ENCODE data around the gene TDRD3. TPM values are rescaled to one million over a fixed set of nuclear protein-coding genes. Genes with fewer than 3 reads are reported as not detected.

The TDRD3 gene
- total RNA-seq, 1 experiment from 2014 or later, result 10.8 TPM

DNA sequence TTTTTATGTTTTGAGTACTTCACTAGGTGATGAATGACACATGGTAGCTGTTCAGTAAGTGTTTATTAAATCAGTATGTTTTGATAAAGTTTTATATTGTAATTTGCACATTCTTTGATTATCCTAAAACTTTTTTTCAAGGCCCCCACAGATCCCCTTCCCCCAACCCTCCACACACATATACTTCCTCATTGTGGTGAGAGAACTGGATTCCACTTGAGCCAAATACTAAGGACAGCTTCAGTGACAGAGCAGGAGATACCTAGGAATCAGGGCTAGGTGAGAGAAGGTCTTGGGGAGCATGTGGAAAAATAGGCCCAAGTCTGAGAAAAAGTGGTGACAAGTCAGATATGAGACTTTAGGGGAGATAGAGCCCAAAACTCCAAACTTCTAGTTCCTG, 174.6 kb downstream of the TDRD3 start:
- no peak overlapping the region for H3K4me3 ChIP-seq (ENCODE audit: low read depth in 2 of 2, low read length in 2 of 2)
- POLR2A ChIA-PET, result no interaction called here
- intact Hi-C loops (cut with micrococcal nuclease; ENCODE audit: unreplicated experiment), result no loop called here
- CTCF ChIA-PET, result no interaction called here
- BruUV-seq (replicated peaks), result no TSS peak
- DNase-seq (ENCODE audit: low read depth, low spot score) (no peak), ATAC-seq (no peak)
- no peaks in the 10 kb centered on the region for H3K9me3 ChIP-seq (ENCODE audit: control insufficient read depth, insufficient read depth, low read depth, low read length)
- in situ Hi-C loops (cut with HindIII; ENCODE audit: low pct_unique_long_range_greater_than_20kb, low sequenced_read_pairs), result no loop called here
- H3K27ac ChIP-seq (ENCODE audit: low read length), result no peak overlapping the region
- TF ChIP-seq SIN3A (IDR thresholded peaks at IDR 0.05; ENCODE audit: borderline replicate concordance, insufficient read depth, low read depth, low read length) (no peak), CTCF (IDR thresholded peaks at IDR 0.05) (no peak), POLR2AphosphoS5 (IDR thresholded peaks at IDR 0.05; ENCODE audit: low read depth, low read length) (no peak), TCF7L2 (IDR thresholded peaks at IDR 0.05; ENCODE audit: low read depth, low read length) (no peak)
- TF ChIP-seq, protein P1, sequence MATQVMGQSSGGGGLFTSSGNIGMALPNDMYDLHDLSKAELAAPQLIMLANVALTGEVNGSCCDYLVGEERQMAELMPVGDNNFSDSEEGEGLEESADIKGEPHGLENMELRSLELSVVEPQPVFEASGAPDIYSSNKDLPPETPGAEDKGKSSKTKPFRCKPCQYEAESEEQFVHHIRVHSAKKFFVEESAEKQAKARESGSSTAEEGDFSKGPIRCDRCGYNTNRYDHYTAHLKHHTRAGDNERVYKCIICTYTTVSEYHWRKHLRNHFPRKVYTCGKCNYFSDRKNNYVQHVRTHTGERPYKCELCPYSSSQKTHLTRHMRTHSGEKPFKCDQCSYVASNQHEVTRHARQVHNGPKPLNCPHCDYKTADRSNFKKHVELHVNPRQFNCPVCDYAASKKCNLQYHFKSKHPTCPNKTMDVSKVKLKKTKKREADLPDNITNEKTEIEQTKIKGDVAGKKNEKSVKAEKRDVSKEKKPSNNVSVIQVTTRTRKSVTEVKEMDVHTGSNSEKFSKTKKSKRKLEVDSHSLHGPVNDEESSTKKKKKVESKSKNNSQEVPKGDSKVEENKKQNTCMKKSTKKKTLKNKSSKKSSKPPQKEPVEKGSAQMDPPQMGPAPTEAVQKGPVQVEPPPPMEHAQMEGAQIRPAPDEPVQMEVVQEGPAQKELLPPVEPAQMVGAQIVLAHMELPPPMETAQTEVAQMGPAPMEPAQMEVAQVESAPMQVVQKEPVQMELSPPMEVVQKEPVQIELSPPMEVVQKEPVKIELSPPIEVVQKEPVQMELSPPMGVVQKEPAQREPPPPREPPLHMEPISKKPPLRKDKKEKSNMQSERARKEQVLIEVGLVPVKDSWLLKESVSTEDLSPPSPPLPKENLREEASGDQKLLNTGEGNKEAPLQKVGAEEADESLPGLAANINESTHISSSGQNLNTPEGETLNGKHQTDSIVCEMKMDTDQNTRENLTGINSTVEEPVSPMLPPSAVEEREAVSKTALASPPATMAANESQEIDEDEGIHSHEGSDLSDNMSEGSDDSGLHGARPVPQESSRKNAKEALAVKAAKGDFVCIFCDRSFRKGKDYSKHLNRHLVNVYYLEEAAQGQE (IDR thresholded peaks at IDR 0.05; ENCODE audit: insufficient read depth in 1 of 2, low read depth in 2 of 2, low read length in 1 of 2), result no peak
- H3K4me1 ChIP-seq (ENCODE audit: control insufficient read depth, insufficient read depth, low read length), result no peaks in the 10 kb centered on the region
- no peaks in the 10 kb centered on the region for H3K36me3 ChIP-seq (ENCODE audit: control insufficient read depth, insufficient read depth, low read length)
- H3K27me3 ChIP-seq (ENCODE audit: control insufficient read depth, insufficient read depth, low read length), result no peaks in the 10 kb centered on the region

DNA sequence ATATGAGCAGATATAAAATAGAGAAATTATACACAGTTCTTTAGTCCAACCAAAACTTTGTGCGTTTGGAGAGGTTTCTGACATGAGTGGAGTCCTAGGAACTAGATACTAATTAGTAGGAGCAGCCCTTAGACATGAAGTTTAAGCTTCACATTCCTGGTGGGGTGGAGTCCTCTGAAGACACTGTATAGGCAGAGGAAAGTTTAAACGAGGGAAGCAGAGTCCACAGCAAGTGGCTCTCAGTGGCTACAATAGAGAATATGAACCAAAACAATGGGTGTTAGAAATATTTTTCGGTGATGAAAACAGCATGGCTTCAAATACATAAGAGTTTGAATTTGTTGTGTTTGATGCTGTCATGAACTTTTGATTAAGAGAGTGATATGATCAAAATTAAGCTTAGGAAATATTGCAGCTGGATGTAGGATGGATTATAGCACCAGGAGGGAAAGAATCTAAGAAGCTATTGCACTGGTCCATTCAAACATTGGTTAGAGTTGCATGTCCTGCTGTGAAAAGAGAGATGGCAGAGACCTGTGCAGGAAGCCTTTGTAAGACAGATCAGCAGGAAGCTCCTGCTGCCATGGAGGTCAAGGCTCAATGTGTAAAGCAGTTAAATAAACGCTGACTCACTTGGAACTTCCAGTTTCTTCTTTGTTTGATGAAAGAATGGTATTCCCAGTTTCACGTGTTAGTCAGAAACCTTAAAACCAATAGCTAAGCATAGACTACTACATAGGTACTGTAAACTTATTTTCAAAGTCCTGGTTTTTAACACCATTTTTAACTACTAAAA, 175.2 kb downstream of the TDRD3 start:
- in situ Hi-C loops (cut with HindIII; ENCODE audit: low pct_unique_long_range_greater_than_20kb, low sequenced_read_pairs) (no loop called here), intact Hi-C loops (cut with micrococcal nuclease; ENCODE audit: unreplicated experiment) (no loop called here)
- Histone ChIP-seq H3K27ac (ENCODE audit: low read length) (no peak overlapping the region), H3K36me3 (ENCODE audit: control insufficient read depth, insufficient read depth, low read length) (no peaks in the 10 kb centered on the region), H3K27me3 (ENCODE audit: control insufficient read depth, insufficient read depth, low read length) (no peaks in the 10 kb centered on the region), H3K9me3 (ENCODE audit: control insufficient read depth, insufficient read depth, low read depth, low read length) (no peaks in the 10 kb centered on the region), H3K4me3 (ENCODE audit: low read depth in 2 of 2, low read length in 2 of 2) (no peak overlapping the region), H3K4me1 (ENCODE audit: control insufficient read depth, insufficient read depth, low read length) (no peaks in the 10 kb centered on the region)
- DNase-seq (ENCODE audit: low read depth, low spot score) (peak; percentile 20), ATAC-seq (0 out of 2 replicates have a peak, but pooled peaks have one; percentile 51)
- no peak for TF ChIP-seq TCF7L2 (IDR thresholded peaks at IDR 0.05; ENCODE audit: low read depth, low read length)
- CTCF ChIA-PET, result no interaction called here
- POLR2A ChIA-PET, result no interaction called here
- no TSS peak for BruUV-seq (replicated peaks)

- in situ Hi-C loops (cut with HindIII; ENCODE audit: low pct_unique_long_range_greater_than_20kb, low sequenced_read_pairs), result no loop called here
- POLR2A ChIA-PET, result no interaction called here
- no peak for ATAC-seq
Measured at GRCh38 chr13:60572855-60573254, 175.8 kb downstream of the TDRD3 start.

More at GRCh38 chr13:60572855-60573254, 175.8 kb downstream of the TDRD3 start:
- no peaks in the 10 kb centered on the region for H3K4me1 ChIP-seq (ENCODE audit: control insufficient read depth, insufficient read depth, low read length)
- CTCF ChIA-PET, result no interaction called here
- no peak for DNase-seq (ENCODE audit: low read depth, low spot score)
- no peak overlapping the region for H3K27ac ChIP-seq (ENCODE audit: low read length)
- intact Hi-C loops (cut with micrococcal nuclease; ENCODE audit: unreplicated experiment), result no loop called here
- no peak overlapping the region for H3K4me3 ChIP-seq (ENCODE audit: low read depth in 2 of 2, low read length in 2 of 2)
- H3K36me3 ChIP-seq (ENCODE audit: control insufficient read depth, insufficient read depth, low read length), result no peaks in the 10 kb centered on the region
- TF ChIP-seq, protein P1 (IDR thresholded peaks at IDR 0.05; ENCODE audit: insufficient read depth in 1 of 2, low read depth in 2 of 2, low read length in 1 of 2), result no peak
- TF ChIP-seq TCF7L2 (IDR thresholded peaks at IDR 0.05; ENCODE audit: low read depth, low read length), result no peak
- TF ChIP-seq CTCF (IDR thresholded peaks at IDR 0.05), result no peak
- no peak for TF ChIP-seq SIN3A (IDR thresholded peaks at IDR 0.05; ENCODE audit: borderline replicate concordance, insufficient read depth, low read depth, low read length)
- TF ChIP-seq POLR2AphosphoS5 (IDR thresholded peaks at IDR 0.05; ENCODE audit: low read depth, low read length), result no peak
- no peaks in the 10 kb centered on the region for H3K27me3 ChIP-seq (ENCODE audit: control insufficient read depth, insufficient read depth, low read length)
- no TSS peak for BruUV-seq (replicated peaks)
- no peaks in the 10 kb centered on the region for H3K9me3 ChIP-seq (ENCODE audit: control insufficient read depth, insufficient read depth, low read depth, low read length)

Measured in Panc1 (cell line).